GM18861 (cell line): ENCODE results near the gene SLC5A5.

Experiments
- ATAC-seq: cut with Tn5 transposase; IDR thresholded peaks from one replicate; pipeline ENCODE4 v1.9.1; 2021; ENCODE audit not compliant: unreplicated experiment

Gene SLC5A5

DNA sequence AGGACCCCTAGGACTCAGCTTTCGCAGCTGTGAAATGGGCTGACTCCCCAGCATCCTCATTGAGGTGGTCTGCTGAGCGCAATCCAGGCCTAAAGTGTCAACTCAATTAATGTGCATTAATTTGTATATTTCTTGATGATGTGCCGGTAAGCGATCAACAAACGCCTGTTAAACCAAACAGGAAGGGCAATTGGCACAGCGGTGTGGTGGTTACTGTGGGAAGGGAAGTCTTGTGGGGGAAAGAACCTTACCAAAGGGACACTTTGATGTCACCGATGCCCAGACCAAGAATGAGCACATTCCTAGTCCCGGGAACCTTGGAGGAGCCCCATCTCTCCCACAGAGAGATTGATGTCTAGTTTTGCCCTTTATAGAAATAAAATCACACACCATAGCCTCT lies 25.6 kb upstream of the SLC5A5 start:
- ATAC-seq: no peak

DNA sequence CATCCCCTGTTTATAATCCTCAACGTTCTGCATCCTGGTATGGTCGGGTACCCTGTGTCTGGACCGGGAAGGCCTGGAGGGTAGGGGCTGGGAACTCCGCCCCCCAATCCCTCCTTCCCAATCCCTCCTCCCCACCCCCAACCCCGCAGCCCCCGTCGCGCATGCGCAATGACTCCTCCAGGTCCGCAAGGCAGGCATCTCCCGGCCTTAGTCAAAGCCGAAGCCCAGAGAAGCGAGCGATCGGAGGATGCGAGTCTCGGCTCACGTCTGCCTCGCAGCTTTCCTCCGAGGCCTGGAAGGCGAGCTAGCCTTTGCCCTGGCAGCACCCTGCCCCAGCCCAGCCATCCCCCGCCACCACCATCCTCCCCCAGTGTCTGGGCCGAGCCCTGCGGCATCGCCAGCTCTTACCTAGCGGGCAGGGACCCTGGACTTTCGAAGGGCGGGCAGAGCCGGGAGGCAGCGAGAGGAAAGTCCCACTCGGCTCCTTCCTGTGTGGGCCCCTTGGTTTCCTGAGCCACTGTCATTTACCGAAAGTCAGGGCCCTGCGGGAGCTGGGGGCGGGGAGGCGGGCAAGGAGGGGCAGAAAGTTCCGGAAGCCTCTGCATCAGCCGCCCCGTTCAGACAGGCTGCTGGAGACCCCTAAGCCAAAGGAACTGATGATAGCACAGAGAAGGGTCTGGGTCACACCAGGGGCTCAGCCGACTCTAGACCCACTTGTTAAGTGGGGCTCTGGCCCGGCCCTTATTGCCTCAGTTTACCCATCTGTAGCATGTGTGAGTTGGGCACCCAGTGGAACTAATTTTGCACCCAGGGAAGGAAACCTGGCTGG lies 24.0 kb upstream of the SLC5A5 start, which contains the start of gene JAK3:
Gene JAK3, minus strand, starts transcription at position 445 of the 829 bp plus-strand sequence. CDS start 3,565 bp downstream, outside the sequence.
- ATAC-seq: peak; percentile 45

DNA sequence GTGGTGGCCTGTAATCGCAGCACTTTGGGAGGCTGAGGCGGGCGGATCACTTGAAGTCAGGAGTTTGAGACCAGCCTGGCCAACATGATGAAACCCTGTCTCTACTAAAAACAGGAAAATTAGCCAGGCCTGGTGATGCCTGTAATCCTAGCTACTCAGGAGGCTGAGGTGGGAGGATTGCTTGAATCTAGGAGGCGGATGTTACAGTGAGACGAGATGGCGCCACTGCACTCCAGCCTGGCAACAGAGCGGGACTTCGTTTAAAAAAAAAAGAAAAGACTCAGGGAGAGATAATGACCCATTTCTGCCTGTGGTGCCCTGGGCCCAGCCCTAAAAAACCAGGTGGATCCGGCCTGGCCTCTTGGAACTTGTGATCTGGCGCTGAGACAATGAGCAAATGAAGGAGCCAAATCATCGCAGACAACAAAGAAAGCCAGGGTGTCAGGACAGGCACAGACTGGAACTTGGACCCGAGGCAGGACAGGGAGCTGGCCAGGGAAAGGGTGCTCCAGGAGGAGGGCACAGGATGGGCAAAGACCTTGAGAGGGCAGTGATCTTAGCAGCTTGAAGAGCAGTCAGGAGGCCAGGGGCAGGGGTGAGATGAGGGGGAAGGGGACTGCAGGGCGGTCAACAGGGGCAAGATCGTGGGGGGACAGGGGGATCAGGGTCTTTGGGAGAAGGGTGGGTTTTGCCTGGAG lies 23.0 kb upstream of the SLC5A5 start:
- no peak for ATAC-seq

- no peak for ATAC-seq
Observed at GRCh38 chr19:17854061-17854460, 17.7 kb upstream of the SLC5A5 start.

- no peak for ATAC-seq
Observed at GRCh38 chr19:17855280-17856152, 16.2 kb upstream of the SLC5A5 start.

DNA sequence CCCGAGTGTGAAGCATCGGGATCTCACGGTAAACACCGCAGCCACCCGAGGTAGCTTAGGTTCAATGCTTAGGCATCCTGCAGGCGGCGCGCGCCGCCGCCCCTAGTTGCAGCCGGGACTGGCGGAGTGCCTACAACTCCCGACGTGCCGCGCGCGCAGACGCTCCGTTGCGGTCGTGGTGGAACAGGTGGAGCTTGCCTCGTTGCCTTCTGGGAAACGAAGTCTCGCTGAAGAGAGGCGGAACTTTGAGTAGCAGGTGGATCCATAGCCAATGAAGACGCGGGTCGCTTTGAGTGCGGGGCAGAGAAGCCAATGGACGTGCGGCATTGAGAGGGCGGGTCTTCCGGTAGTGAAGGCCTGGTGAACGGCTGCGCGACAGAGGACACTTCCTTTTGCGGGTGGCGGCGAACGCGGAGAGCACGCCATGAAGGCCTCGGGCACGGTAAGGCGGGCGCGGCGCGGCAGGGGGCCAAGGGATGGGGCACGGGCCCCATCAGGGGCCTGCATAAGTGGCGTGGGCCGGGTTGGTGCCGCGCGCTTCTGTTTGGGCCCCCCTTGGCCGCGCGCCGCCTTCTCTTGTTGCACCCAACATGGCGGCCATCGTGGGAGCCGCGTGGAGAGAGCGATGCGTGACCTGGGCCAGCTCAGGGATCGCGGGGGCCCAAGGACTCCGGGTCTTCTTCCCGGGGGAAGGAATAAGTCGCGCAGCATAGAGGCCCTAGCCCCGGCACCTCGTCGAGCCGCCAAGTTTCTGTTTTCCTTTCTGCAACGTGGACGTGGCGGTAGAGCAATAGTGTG lies 12.0 kb upstream of the SLC5A5 start, which contains the start of gene RPL18A:
Gene RPL18A, plus strand, starts transcription at position 378 of the 798 bp plus-strand sequence. Its CDS starts 47 bp downstream, at position 425.
- peak; percentile 90 for ATAC-seq

GRCh38 chr19:17860331-17860992 lies 11.3 kb upstream of the SLC5A5 start:
- ATAC-seq: no peak

DNA sequence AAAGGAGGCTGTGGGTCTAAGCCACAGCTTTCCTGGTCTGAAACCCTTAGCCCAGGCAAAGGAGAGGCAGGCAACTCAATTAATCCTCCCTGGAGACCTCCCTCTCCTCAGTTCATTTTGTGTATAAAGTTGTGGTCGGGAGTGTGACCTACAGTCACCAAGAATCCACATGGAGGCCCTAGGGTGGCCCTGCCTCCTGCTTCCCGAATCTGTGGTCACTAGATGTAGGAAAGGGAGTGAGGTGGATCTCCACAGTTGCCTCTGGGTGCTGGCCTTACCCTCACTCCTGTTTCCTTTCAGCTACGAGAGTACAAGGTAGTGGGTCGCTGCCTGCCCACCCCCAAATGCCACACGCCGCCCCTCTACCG lies 10.8 kb upstream of the SLC5A5 start:
- ATAC-seq: no peak

GRCh38 chr19:17861542-17862402 lies 10.0 kb upstream of the SLC5A5 start:
- ATAC-seq: no peak

GRCh38 chr19:17862711-17863519 lies 8.8 kb upstream of the SLC5A5 start:
- ATAC-seq: no peak

- ATAC-seq: no peak
Observed at GRCh38 chr19:17863520-17864182, 8.1 kb upstream of the SLC5A5 start.

DNA sequence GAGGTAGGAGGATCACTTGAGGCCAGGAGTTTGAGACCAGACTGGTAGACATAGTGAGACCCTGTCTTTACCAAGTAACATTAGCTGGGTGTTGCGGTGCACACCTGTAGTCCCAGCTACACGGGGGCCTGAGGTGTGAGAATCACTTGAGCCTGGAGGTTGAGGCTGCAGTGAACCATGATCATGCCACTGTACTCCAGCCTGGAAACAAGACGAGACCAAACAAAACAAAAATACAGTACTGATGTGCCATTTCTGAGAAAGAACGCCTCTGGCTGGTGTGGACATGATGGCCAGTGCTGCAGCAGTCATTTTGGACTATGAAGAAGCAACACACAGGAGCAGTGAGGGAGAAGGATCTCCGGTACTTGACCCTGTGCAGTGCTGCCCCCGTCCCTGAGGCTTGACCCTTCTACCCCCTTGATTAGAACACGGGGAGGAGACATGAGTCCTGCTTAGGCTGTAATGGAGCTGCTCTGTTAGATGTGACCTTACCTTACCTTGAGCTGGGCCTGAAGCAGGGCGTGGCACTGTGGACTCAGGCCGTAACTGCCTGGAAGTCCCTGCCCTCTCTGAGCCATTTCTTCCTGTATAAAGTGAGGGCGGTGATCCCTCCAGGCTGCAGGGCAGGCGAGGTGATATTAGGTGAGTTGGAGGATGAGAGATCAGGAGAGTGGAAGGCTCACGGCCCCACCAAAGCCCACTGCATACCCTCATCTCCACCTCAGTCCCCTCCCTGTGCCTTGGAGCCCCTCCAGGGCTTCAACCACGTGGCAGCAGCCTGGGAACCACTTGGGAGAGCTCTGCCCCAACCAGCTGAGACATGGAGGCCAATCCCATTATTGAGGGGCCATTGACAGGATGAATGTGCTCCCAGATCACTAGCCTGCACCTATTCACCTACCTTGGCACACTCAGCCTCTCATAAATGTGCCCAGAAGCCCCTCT lies 6.1 kb upstream of the SLC5A5 start:
- no peak for ATAC-seq

- no peak for ATAC-seq
Observed at GRCh38 chr19:17866312-17866963, 5.3 kb upstream of the SLC5A5 start.

GRCh38 chr19:17866964-17867486 lies 4.7 kb upstream of the SLC5A5 start:
- ATAC-seq: no peak

DNA sequence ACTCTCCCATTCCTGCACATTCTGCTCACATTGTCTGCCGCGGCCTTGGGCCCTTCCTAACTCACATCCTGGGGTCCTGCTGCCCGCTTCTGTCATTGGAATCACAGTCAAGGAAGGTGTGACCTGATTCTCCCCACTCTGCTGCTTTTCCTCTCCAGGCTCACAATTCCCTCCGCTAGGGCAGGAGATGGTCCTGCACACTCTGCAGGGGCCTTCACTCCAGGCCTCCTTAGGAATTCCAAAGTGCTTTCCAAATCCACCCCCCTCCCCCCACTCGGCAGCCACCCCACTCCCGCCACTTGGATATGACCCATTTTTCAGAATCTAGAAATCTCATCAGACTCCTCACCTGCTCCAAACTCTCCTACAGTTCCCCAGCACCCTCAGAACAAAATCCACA lies 3.1 kb upstream of the SLC5A5 start:
- ATAC-seq: no peak
